Fibroblast of villous mesenchyme (primary cell): ENCODE results near the gene KANK4. TPM values are rescaled to one million over a fixed set of nuclear protein-coding genes. Genes with fewer than 3 reads are reported as not detected.

Experiments used
- DNase-seq: peaks from one replicate; pipeline ENCODE4 v3.0.0-alpha.2; 2010; ENCODE audit warnings: low read depth
- H3K4me3 ChIP-seq: 2 replicates; pipeline ENCODE4 v1.5.1; 2011; ENCODE audit warnings: low read depth, mild to moderate bottlenecking, low read length
- total RNA-seq: library from RNA; depleted of rRNA; stranded (reverse); fragments of >200 nt; gene quantifications from 2 replicates; pipeline ENCODE4 v1.2.3, GENCODE V29; 2012
- TF ChIP-seq, protein P1 (sequence below): IDR thresholded peaks from 2 replicates; pipeline ENCODE4 v1.5.1; 2012; ENCODE audit warnings: low read depth, mild to moderate bottlenecking, low read length; ENCODE audit not compliant: insufficient read depth

Gene KANK4
- total RNA-seq, 1 donor = not detected

DNA sequence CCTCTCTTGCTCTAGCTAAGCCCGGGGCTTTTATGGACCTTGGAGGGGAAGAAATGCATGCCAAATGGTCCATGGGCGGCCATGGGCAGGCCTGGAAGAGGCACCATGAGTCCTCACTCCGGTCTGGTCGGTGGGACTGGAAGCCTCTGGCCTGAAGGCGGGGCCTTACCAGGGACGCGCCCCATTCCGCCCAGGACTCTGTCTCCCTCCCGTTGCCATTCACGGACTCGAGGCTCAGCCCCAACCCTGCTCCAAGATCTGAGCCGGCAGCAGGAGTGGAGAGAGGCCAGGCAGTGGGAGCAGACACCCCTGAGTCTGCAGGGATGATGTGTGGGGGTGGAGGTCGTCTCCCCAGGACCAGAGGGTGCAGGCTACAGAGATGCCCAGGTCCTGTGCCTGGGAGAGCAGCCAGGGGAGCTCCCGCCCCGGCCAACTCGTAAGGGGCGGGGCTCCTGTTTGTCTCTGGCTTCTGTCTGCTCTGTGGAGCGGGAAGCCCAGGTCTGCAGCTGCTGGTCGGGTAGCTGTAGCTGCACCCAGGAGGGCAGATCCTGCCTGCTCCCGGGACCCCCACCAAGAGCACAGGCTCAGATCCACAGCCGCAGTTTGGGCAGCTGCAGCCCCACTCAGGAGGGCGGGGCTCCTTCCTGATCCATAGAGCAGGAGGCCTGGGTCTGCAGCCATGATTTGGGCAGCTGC, 8.3 kb upstream of the KANK4 start:
- no peak for DNase-seq
- H3K4me3 ChIP-seq = no peak overlapping the region
- TF ChIP-seq, protein P1, sequence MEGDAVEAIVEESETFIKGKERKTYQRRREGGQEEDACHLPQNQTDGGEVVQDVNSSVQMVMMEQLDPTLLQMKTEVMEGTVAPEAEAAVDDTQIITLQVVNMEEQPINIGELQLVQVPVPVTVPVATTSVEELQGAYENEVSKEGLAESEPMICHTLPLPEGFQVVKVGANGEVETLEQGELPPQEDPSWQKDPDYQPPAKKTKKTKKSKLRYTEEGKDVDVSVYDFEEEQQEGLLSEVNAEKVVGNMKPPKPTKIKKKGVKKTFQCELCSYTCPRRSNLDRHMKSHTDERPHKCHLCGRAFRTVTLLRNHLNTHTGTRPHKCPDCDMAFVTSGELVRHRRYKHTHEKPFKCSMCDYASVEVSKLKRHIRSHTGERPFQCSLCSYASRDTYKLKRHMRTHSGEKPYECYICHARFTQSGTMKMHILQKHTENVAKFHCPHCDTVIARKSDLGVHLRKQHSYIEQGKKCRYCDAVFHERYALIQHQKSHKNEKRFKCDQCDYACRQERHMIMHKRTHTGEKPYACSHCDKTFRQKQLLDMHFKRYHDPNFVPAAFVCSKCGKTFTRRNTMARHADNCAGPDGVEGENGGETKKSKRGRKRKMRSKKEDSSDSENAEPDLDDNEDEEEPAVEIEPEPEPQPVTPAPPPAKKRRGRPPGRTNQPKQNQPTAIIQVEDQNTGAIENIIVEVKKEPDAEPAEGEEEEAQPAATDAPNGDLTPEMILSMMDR = no peak

DNA sequence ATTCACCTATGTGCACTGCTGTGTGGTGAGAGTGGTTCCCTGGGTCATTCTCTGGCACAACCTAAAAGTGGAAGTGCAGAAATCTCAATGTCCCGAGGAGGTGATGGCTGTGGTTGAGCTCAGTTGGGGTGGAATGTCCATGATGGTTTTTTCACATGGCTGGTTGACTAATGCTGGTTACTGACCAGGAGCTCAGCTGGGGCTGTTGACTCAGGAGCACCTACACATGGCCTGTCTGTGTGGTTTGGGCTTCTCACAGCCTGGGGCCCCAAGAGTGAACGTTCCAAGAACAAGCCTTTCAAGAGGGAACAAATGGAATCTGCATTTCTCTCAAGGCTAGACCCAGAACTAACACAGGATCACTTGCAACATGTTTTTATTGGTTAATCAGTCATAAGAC, 6.4 kb upstream of the KANK4 start:
- TF ChIP-seq, protein P1 = no peak
- H3K4me3 ChIP-seq = no peak overlapping the region
- DNase-seq = no peak

DNA sequence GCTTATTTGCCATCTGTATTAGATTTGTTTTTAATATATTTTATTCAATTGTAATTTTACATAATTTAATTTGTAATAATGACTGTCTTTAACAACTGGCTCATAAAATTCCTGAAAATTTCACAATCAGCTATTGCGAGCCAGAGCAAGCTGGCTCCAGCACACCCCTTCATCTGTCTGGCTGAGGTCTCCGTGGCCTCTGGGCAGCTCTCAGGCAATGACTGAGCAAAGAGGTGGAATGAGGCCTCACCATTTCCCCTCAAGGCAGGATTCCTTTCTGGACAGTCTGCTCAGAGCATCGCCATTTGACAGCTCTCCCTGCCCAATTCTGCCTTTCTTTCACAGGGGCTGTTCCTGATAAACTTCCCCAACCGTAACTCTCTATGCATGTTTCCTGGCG, 5.8 kb upstream of the KANK4 start:
- H3K4me3 ChIP-seq = no peak overlapping the region
- no peak for DNase-seq
- TF ChIP-seq, protein P1 = no peak

DNA sequence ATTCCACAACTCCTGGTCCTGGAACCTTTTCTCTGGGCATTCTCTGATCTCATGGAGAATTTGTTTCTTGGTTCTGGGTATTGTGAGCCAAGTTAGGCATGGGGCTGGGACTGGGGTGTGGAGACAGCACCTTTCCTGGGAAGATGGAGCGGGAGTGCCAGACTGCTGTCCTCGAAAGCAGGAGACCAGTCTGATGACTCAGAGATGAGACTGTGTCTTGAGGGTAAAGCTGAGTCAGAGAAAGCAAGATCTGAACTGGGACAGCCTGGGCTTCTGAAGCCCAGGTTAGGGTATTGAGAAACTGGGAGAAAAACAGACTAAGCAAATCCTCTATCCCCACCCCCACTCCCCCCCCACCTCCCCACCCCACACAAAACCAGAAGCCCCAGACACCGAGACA, 2.2 kb upstream of the KANK4 start:
- TF ChIP-seq, protein P1 = no peak
- no peak overlapping the region for H3K4me3 ChIP-seq
- DNase-seq = peak; percentile 20

DNA sequence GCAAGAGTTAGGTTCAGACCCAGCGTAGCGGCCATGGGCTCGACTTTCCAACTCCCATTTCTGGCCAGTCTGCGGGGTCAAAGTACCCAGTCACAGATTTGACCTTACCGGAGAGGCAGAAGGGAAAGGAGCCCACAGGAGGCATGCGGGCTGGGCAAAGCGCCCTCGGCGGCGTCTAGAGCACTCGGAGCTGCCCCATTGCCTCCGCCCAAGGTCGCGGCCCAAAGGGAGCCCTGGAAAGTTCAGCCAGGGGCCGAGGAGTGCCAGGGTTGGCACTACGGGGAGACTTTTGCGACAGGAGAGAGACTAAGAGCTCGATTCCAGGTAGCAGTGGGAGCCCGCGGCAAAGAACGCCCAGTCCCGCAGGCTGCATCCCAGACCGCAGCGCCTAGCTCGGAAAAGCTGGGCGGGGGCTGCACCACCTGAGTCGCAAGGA, 896 bp downstream of the KANK4 start:
- TF ChIP-seq, protein P1 = no peak
- no peak for DNase-seq
- no peak overlapping the region for H3K4me3 ChIP-seq

DNA sequence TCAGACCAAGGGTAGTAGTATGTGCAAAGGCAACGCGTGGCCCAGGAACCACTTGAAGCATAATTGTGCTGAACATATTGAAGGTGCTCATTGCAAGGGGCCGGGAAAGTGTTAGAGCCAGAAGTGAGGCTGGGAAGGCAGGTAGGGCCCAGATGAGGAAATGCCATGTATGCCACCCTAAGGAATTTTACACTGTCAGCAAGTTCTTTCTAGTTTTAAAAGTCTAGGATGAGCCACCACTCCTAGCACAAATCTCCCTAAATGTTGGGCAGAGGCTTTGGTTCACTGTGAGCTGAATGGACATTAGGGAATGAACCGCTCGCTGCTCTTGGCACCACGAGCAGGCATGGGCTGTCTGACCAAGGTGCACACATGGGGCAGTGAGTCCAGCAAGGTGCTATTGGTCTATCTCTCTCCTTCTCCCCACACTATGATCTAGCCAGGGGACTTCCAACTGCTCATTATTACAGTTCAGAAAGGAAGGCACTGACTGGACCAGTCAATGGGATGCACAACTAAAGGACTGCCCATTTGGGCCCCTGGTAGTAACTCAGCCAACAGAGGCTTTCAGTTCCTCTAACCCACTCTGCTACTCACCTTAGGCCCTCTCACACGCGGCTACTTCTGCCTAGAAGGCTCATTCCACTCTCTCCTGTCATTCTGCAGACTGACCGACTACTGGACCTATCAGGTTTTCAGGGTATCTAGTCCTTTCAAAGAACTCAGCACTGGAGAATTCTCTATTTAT, 2.0 kb downstream of the KANK4 start:
- TF ChIP-seq, protein P1 = no peak
- DNase-seq = no peak
- no peak overlapping the region for H3K4me3 ChIP-seq
